GM12878 (cell line): ENCODE data around the gene DHRS7B. TPM values are rescaled to one million over a fixed set of nuclear protein-coding genes. Genes with fewer than 3 reads are reported as not detected.

ENCODE experiments used
- ATAC-seq: fragments of 200-7000 bp; cut with Tn5 transposase; 3 replicates; pipeline ENCODE4 v1.9.1; 2020; ENCODE audit warnings: mild to moderate bottlenecking, moderate library complexity
- BruUV-seq: library from RNA; stranded (reverse); fragments of 400-500 nt; replicated peaks from 2 replicates; lab custom pipeline; 2021; lab: Mats Ljungman, UMichigan
- CTCF ChIA-PET: fragments of 300-600 bp; sonication (Branson Sonifier 250); formaldehyde crosslinking; extraction: SDS; loops from one replicate; lab custom pipeline; 2021; ENCODE audit warnings: inconsistent platforms; lab: Yijun Ruan, JAX
- POLR2A ChIA-PET: fragments of 350-600 bp; formaldehyde crosslinking; extraction: SDS; loops from one replicate; lab custom pipeline; 2021; ENCODE audit warnings: inconsistent platforms; lab: Charles Lee
- RAD21 ChIA-PET: fragments of 300-600 bp; sonication (Branson Sonifier 250); formaldehyde crosslinking; loops from one replicate; lab custom pipeline; 2023; ENCODE audit warnings: antibody characterized with exemption; ENCODE audit not compliant: unreplicated experiment; lab: Charles Lee
- SMC1A ChIA-PET: fragments of 300-600 bp; sonication (Branson Sonifier 250); formaldehyde crosslinking; loops from one replicate; lab custom pipeline; 2023; ENCODE audit not compliant: unreplicated experiment, uncharacterized antibody; lab: Charles Lee
- DNase-seq: peaks from one replicate; pipeline ENCODE4 v3.0.0-alpha.2; 2011; ENCODE audit warnings: low read depth, low spot score
- FAIRE-seq: peaks from 3 replicates; lab custom pipeline; 2011; peaks lifted over from hg19 to GRCh38; lab: Jason Lieb, UNC
- H2AFZ ChIP-seq: 2 replicates; pipeline ENCODE4 v1.6.0; 2011; ENCODE audit warnings: low read depth, low read length, control low read depth; ENCODE audit not compliant: control insufficient read depth
- H3K27ac ChIP-seq: 2 replicates; pipeline ENCODE4 v1.5.1; 2011; ENCODE audit warnings: control low read depth; ENCODE audit not compliant: control insufficient read depth, insufficient read depth
- H3K27me3 ChIP-seq, 2 experiments: replicated peaks in 1 of 2; 2 replicates each; pipeline versions ENCODE4 v1.6.0 to v1.6.1; 2011; ENCODE audit warnings: low read length in 1 of 2; ENCODE audit not compliant: control insufficient read depth in 2 of 2, insufficient read depth in 2 of 2
- H3K36me3 ChIP-seq, 2 experiments: 2 replicates each; pipeline ENCODE4 v1.5.1; 2011; ENCODE audit warnings: low read length in 1 of 2; ENCODE audit not compliant: control insufficient read depth in 2 of 2, insufficient read depth in 2 of 2
- H3K4me1 ChIP-seq: 2 replicates; pipeline ENCODE4 v1.6.1; 2011; ENCODE audit warnings: mild to moderate bottlenecking, low read length, moderate library complexity, mixed read lengths; ENCODE audit not compliant: control insufficient read depth, insufficient read depth
- H3K4me2 ChIP-seq: 2 replicates; pipeline ENCODE4 v1.6.0; 2011; ENCODE audit warnings: control low read depth; ENCODE audit not compliant: control insufficient read depth, insufficient read depth
- H3K4me3 ChIP-seq: fragments of 200-600 bp; sonication (generic); 2 replicates; pipeline ENCODE4 v1.5.1; 2016
- H3K79me2 ChIP-seq: 2 replicates; pipeline ENCODE4 v1.6.0; 2011; ENCODE audit warnings: low read length; ENCODE audit not compliant: control insufficient read depth, insufficient read depth
- H3K9ac ChIP-seq: 2 replicates; pipeline ENCODE4 v1.8.0; 2011; ENCODE audit warnings: low read length, control low read depth, mixed read lengths; ENCODE audit not compliant: control insufficient read depth, insufficient read depth
- H3K9me3 ChIP-seq: replicated peaks from 3 replicates; pipeline ENCODE4 v1.5.1; 2011; ENCODE audit warnings: mild to moderate bottlenecking, low read length; ENCODE audit not compliant: control insufficient read depth, insufficient read depth
- H4K20me1 ChIP-seq: 2 replicates; pipeline ENCODE4 v1.6.0; 2011; ENCODE audit not compliant: control insufficient read depth, insufficient read depth
- CHD1 ChIP-seq: IDR thresholded peaks from 2 replicates; pipeline ENCODE4 v1.6.1; 2012; ENCODE audit warnings: low read depth, low read length, improper control_type of control experiment
- CTCF ChIP-seq, 3 experiments: IDR thresholded peaks in 2 of 3; conservative IDR thresholded peaks in 1 of 3; 2 replicates each; pipeline ENCODE4 v1.5.1; 2011; ENCODE audit warnings: low read depth in 3 of 3, low read length in 3 of 3, mild to moderate bottlenecking in 3 of 3, control low read depth in 2 of 3, moderate library complexity in 2 of 3, inconsistent platforms in 1 of 3, mixed read lengths in 1 of 3; ENCODE audit not compliant: control insufficient read depth in 2 of 3, insufficient read depth in 1 of 3; ENCODE audit errors: extremely low read depth in 1 of 3
- IRF5 ChIP-seq: fragments of 450-650 bp; IDR thresholded peaks from 2 replicates; pipeline ENCODE4 v1.6.1; 2017; ENCODE audit warnings: borderline replicate concordance
- JUNB ChIP-seq: IDR thresholded peaks from 2 replicates; pipeline ENCODE4 v1.6.1; 2016; ENCODE audit warnings: antibody characterized with exemption, mild to moderate bottlenecking
- KLF5 ChIP-seq: fragments of 450-650 bp; IDR thresholded peaks from 2 replicates; pipeline ENCODE4 v1.6.1; 2014; ENCODE audit warnings: mild to moderate bottlenecking; ENCODE audit not compliant: partially characterized antibody
- MYB ChIP-seq: fragments of 150-350 bp; IDR thresholded peaks from 2 replicates; pipeline ENCODE4 v1.6.1; 2014; ENCODE audit warnings: mild to moderate bottlenecking, low read depth, low read length, borderline replicate concordance
- MYC ChIP-seq: IDR thresholded peaks from 2 replicates; pipeline ENCODE4 v1.6.1; 2011; ENCODE audit warnings: mild to moderate bottlenecking, low read length, moderate library complexity, inconsistent platforms; ENCODE audit not compliant: insufficient read depth, insufficient replicate concordance, insufficient read length, severe bottlenecking
- NFXL1 ChIP-seq: fragments of 450-650 bp; IDR thresholded peaks from 2 replicates; pipeline ENCODE4 v1.6.1; 2017; ENCODE audit warnings: antibody characterized with exemption, mild to moderate bottlenecking, borderline replicate concordance
- NR2C2 ChIP-seq: IDR thresholded peaks from 2 replicates; pipeline ENCODE4 v1.6.1; 2011; ENCODE audit warnings: borderline replicate concordance, low read depth; ENCODE audit not compliant: control insufficient read depth, insufficient read length
- POLR2A ChIP-seq: IDR thresholded peaks from 2 replicates; pipeline ENCODE4 v1.6.1; 2011; ENCODE audit warnings: low read depth, mild to moderate bottlenecking, low read length
- RUNX3 ChIP-seq: IDR thresholded peaks from 2 replicates; pipeline ENCODE4 v1.6.1; 2012; ENCODE audit warnings: low read length, inconsistent platforms
- SPI1 ChIP-seq: IDR thresholded peaks from 2 replicates; pipeline ENCODE4 v1.6.1; 2011; ENCODE audit warnings: low read depth, mild to moderate bottlenecking, low read length, moderate library complexity, borderline replicate concordance; ENCODE audit not compliant: insufficient read depth
- SRF ChIP-seq, 2 experiments: IDR thresholded peaks; 2 replicates each; pipeline ENCODE4 v1.6.1; 2011; ENCODE audit warnings: low read depth in 2 of 2, low read length in 2 of 2, mild to moderate bottlenecking in 1 of 2, moderate library complexity in 1 of 2
- TCF12 ChIP-seq: IDR thresholded peaks from 2 replicates; pipeline ENCODE4 v1.6.1; 2011; ENCODE audit warnings: low read depth, mild to moderate bottlenecking, low read length
- WRNIP1 ChIP-seq: IDR thresholded peaks from 2 replicates; pipeline ENCODE4 v1.6.1; 2011; ENCODE audit warnings: low read depth, low read length, improper control_type of control experiment, borderline replicate concordance
- YY1 ChIP-seq: IDR thresholded peaks from 2 replicates; pipeline ENCODE4 v1.6.1; 2011; ENCODE audit warnings: low read depth, mild to moderate bottlenecking, low read length
- WGBS: methylation state at CpG from one replicate; pipeline ENCODE4 v1.1.6; 2016; ENCODE audit warnings: low lambda C conversion rate; ENCODE audit not compliant: insufficient replicate concordance, insufficient coverage; ENCODE audit errors: missing lambda C conversion rate; 5-methylcytosine and 5-hydroxymethylcytosine counted together
- in situ Hi-C: fragments of 300-500 bp; cut with MboI; formaldehyde crosslinking; loops from 9 replicates; pipeline ENCODE4 v1.14.3; 2018; ENCODE audit warnings: mixed read lengths
- intact Hi-C: fragments of 100-400 bp; cut with micrococcal nuclease; formaldehyde crosslinking; loops from one replicate; pipeline ENCODE4 v1.14.2; 2022; ENCODE audit not compliant: unreplicated experiment
- polyA plus RNA-seq, 11 experiments: library from polyadenylated mRNA; depleted of rRNA in 4 of 11; unstranded in 6 of 11; stranded (reverse) in 5 of 11; fragments of >200 nt; fragmentation: Nextera tagmentation in 4 of 11; fragmentation: Illumina TruSeq in 1 of 11; extraction: Ambion mirVana in 4 of 11; extraction: Trizol in 1 of 11; gene quantifications; 1 replicate in 1 of 11; 2 replicates in 10 of 11; pipeline versions ENCODE4 v1.2.1 to v1.2.3, GENCODE V29; 2011 to 2016; ENCODE audit warnings: inconsistent platforms in 2 of 11, missing spikeins in 2 of 11, low read depth in 1 of 11
- total RNA-seq, 4 experiments: library from RNA; depleted of rRNA in 3 of 4; stranded (reverse); fragments of >200 nt in 3 of 4; fragmentation: Illumina TruSeq in 1 of 4; extraction: Trizol in 1 of 4; gene quantifications; 2 replicates each; pipeline versions ENCODE4 v1.2.1 to v1.2.3, GENCODE V29; 2013 to 2021

DHRS7B gene
- total and polyA plus RNA-seq, 10 of the 15 experiments (the other 5 are each of a cell fraction or from before 2014, with no cell fraction given), result 11.1 to 35.6 (median 23.0) TPM

DNA sequence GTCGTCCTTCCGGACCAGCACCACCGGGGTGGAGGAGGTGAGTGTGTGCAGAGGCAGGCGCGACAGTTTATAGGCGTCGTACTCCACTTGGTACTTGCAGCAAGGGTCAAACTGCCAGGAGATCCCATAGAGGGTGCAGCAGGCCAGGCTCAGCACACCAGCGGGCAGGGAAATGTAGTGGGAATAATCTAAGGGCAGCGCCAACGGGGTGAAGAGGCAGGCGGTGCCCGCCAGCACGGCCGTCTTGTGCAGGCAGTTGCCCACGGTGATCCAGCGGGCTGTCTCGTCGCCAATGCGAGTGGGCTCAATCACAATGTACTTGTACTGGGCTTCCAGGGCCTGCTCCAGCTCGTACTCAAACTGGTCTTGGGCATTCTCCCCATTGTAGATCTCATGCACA, 71.6 kb downstream of the DHRS7B start:
- peaks cover 16 to 22% of the 10 kb centered on the region in 2 experiments for H3K36me3 ChIP-seq
- no peak overlapping the region for H3K9ac ChIP-seq
- H3K9me3 ChIP-seq, result no peaks in the 10 kb centered on the region
- peaks cover 12% of the 10 kb centered on the region; the same call in 1 of the 2 replicates for H4K20me1 ChIP-seq
- intact Hi-C loops, result no loop called here
- FAIRE-seq (no peak), DNase-seq (no peak), ATAC-seq (no peak)
- no peak overlapping the region for H2AFZ ChIP-seq
- WGBS, result 99% methylated on average over 20 of the region's 20 CpGs
- ChIA-PET RAD21 (no interaction called here), POLR2A (no interaction called here), SMC1A (no interaction called here), CTCF (no interaction called here)
- peaks cover 11% of the 10 kb centered on the region for H3K4me1 ChIP-seq
- no peaks in the 10 kb centered on the region for H3K27me3 ChIP-seq
- H3K4me2 ChIP-seq, result no peak overlapping the region
- TF ChIP-seq POLR2A (no peak), JUNB (no peak), CHD1 (no peak), KLF5 (no peak), SRF (IDR thresholded peaks at IDR 0.05; ENCODE audit: low read depth in 2 of 2, low read length in 2 of 2) (no peak), MYC (no peak), TCF12 (no peak), NR2C2 (no peak)
- TF ChIP-seq, all 136 proteins: peak for 0
- Histone ChIP-seq H3K4me3 (no peak overlapping the region), H3K79me2 (peaks cover 25% of the 10 kb centered on the region), H3K27ac (no peak overlapping the region)
- TSS peak; percentile 49 for BruUV-seq
- in situ Hi-C loops, result loop anchor here (5.0 kb wide), 1 partner anchor 49 kb away; no protein-coding TSS in a partner anchor

- Histone ChIP-seq H3K27me3 (no peaks in the 10 kb centered on the region), H3K4me2 (no peak overlapping the region), H3K4me1 (peaks cover 11% of the 10 kb centered on the region), H3K36me3 (peaks cover 13 to 19% of the 10 kb centered on the region in 2 experiments), H3K9me3 (no peaks in the 10 kb centered on the region), H3K9ac (no peak overlapping the region), H4K20me1 (peaks cover 12% of the 10 kb centered on the region; the same call in 1 of the 2 replicates), H3K4me3 (no peak overlapping the region), H2AFZ (no peak overlapping the region), H3K79me2 (peaks cover 25% of the 10 kb centered on the region), H3K27ac (no peak overlapping the region)
- ChIA-PET RAD21 (no interaction called here), SMC1A (no interaction called here), POLR2A (no interaction called here), CTCF (interaction anchor here (1.2 kb wide), 1 partner anchor 80 kb away, joined by 5 read pairs; no protein-coding TSS in a partner anchor)
- no TSS peak for BruUV-seq
- FAIRE-seq (no peak), DNase-seq (no peak), ATAC-seq (no peak)
- intact Hi-C loops (no loop called here), in situ Hi-C loops (loop anchor here (5.0 kb wide), 1 partner anchor 48 kb away; no protein-coding TSS in a partner anchor)
- 92% methylated on average over 8 of the region's 9 CpGs for WGBS
- TF ChIP-seq CHD1 (no peak), SPI1 (no peak), CTCF (IDR thresholded peaks at IDR 0.05 in 2 of 3, conservative IDR thresholded peaks at IDR 0.05 in 1 of 3; ENCODE audit: control insufficient read depth in 2 of 3, extremely low read depth in 1 of 3, insufficient read depth in 1 of 3, low read depth in 3 of 3, low read length in 3 of 3) (no peak), RUNX3 (no peak), MYB (no peak), IRF5 (no peak), NFXL1 (no peak), YY1 (no peak), WRNIP1 (no peak)
Measured at GRCh38 chr17:21199311-21199710, 72.5 kb downstream of the DHRS7B start.
